ENCODE measurements around the gene UAP1. TPM values are rescaled to one million over a fixed set of nuclear protein-coding genes. Genes with fewer than 3 reads are reported as not detected.

UAP1 gene
- total and polyA plus RNA-seq, 2 donors (not counting 3 experiments of a cell fraction or from before 2014, with no cell fraction given): 30.6 to 89.8 TPM

DNA sequence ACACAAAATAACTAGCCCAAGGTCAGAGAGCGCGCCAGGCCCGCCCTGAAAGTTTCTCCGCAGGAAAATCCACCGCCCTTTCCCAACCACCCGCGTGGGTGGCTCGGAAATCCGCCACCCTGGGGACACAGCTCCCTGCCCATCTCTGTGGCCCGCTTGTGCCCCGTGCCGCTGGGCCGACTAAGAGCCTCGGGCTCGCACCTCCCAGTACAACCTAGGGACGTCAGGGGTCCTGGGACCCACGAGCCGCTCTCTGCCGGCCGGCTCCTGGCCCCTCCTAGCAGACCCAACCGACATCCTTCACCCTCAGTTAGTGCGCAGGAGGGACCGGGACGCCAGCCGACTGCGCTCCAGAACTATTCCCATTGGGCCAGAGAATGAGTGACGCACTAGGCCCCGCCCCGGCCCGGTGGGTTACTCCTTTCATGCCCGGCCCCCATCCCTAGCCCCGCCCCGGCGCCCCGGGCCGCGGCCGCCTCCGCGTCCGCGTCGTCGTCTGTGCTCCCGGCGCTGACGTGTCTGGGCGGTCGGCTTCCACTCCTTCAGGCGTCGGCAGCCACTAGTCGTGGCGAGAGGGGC is 396 bp upstream of the UAP1 start:
- FAIRE-seq (peak; percentile 75), DNase-seq (ENCODE audit: low read depth, low spot score) (peak; percentile 98)
- Histone ChIP-seq H3K9ac (replicated peaks; ENCODE audit: extremely low read depth, insufficient read depth, low read length) (peak overlapping the region; percentile 94), H3K9me3 (replicated peaks; ENCODE audit: control insufficient read depth, insufficient read depth, low read length) (no peaks in the 10 kb centered on the region), H3K27ac (ENCODE audit: insufficient read depth, low read depth, low read length) (peak overlapping the region; percentile 89), H3K79me2 (ENCODE audit: control insufficient read depth, insufficient read depth, low read length) (peaks cover 46% of the 10 kb centered on the region), H3K4me1 (ENCODE audit: control insufficient read depth, extremely low read depth, insufficient read depth, low read length) (peaks cover 25% of the 10 kb centered on the region), H4K20me1 (replicated peaks; ENCODE audit: control insufficient read depth, extremely low read depth, insufficient read depth, low read length) (no peaks in the 10 kb centered on the region), H3K4me2 (ENCODE audit: insufficient read depth, low read length) (peak overlapping the region; percentile 48), H3K4me3 (replicated peaks in 1 of 3; ENCODE audit: insufficient read depth in 1 of 3, low read depth in 1 of 3, low read length in 3 of 3) (peak overlapping the region; percentile 23 to 95 (median 34)), H3K36me3 (ENCODE audit: control insufficient read depth in 2 of 2, extremely low read depth in 1 of 2, insufficient read depth in 2 of 2, low read length in 2 of 2) (peaks cover 0 to 2% of the 10 kb centered on the region in 2 experiments), H3K9me1 (replicated peaks; ENCODE audit: control insufficient read depth, extremely low read depth, insufficient read depth, low read length) (no peaks in the 10 kb centered on the region), H3K27me3 (ENCODE audit: control insufficient read depth in 2 of 2, insufficient read depth in 2 of 2, low read length in 2 of 2) (no peaks in the 10 kb centered on the region), H2AFZ (ENCODE audit: low read depth, low read length) (peak overlapping the region; percentile 81)
- ChIA-PET POLR2A (interaction anchor here (0.7 kb wide), 2 partner anchors 13 to 19 kb away, joined by 3 to 4 read pairs; no protein-coding TSS in a partner anchor), CTCF (interaction anchor here (0.9 kb wide), 1 partner anchor 13 kb away, joined by 3 read pairs; no protein-coding TSS in a partner anchor)
- dilution Hi-C loops (cut with MboI; ENCODE audit: extremely low pct_ligation_motif_present, low sequenced_read_pairs): no loop called here
- intact Hi-C loops (cut with micrococcal nuclease): loop anchor here (1.0 to 5.0 kb wide), 4 partner anchors 22 to 504 kb away; partner anchors contain the start of gene UHMK1
- BruUV-seq (replicated peaks): TSS peak; percentile 86
- TF ChIP-seq CTCF (IDR thresholded peaks at IDR 0.05; ENCODE audit: extremely low read depth in 1 of 2, insufficient read depth in 1 of 2, low read depth in 1 of 2, low read length in 2 of 2) (no peak), EZH2 (IDR thresholded peaks at IDR 0.05; ENCODE audit: borderline replicate concordance, low read depth, low read length, severe bottlenecking) (no peak), FOS (IDR thresholded peaks at IDR 0.05; ENCODE audit: borderline replicate concordance, insufficient read depth, low read length) (peak; percentile 17)

DNA sequence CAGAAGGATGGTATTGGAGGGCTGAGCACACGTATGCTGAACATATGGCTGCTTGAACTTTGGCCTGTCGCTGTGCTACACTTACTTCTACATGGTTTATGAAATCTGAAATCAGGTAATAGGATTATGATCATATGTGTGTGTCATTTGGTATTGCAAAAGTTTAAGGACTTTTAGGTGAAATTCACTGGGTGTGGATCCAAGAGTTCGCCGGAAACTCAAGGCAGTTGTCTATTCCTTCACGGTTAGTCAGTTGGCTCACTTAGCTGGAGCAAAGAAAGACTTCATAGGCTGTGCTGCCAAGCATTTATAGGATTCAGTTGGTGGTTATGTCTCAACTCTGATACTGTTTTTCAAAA is 927 bp downstream of the UAP1 start:
- DNase-seq (ENCODE audit: low read depth, low spot score): peak; percentile 65
- H3K9me3 ChIP-seq (replicated peaks; ENCODE audit: control insufficient read depth, insufficient read depth, low read length): no peaks in the 10 kb centered on the region
- TSS peak; percentile 29 for BruUV-seq (replicated peaks)
- intact Hi-C loops (cut with micrococcal nuclease): loop anchor here (1.0 to 5.0 kb wide), 4 partner anchors 8 to 505 kb away; no protein-coding TSS in a partner anchor
- H4K20me1 ChIP-seq (replicated peaks; ENCODE audit: control insufficient read depth, extremely low read depth, insufficient read depth, low read length): no peaks in the 10 kb centered on the region
- dilution Hi-C loops (cut with MboI; ENCODE audit: extremely low pct_ligation_motif_present, low sequenced_read_pairs): no loop called here
- H3K79me2 ChIP-seq (ENCODE audit: control insufficient read depth, insufficient read depth, low read length): peaks cover 59% of the 10 kb centered on the region
- no peak overlapping the region for H2AFZ ChIP-seq (ENCODE audit: low read depth, low read length)
- H3K36me3 ChIP-seq (ENCODE audit: control insufficient read depth in 2 of 2, extremely low read depth in 1 of 2, insufficient read depth in 2 of 2, low read length in 2 of 2): peaks cover 3 to 4% of the 10 kb centered on the region in 2 experiments
- TF ChIP-seq POLR2A (IDR thresholded peaks at IDR 0.05; ENCODE audit: low read depth, low read length): no peak
- TF ChIP-seq GATA2 (IDR thresholded peaks at IDR 0.05; ENCODE audit: insufficient read depth, insufficient read length, low read depth, low read length): no peak
- no peak for TF ChIP-seq CTCF (IDR thresholded peaks at IDR 0.05; ENCODE audit: extremely low read depth in 1 of 2, insufficient read depth in 1 of 2, low read depth in 1 of 2, low read length in 2 of 2)
- H3K27ac ChIP-seq (ENCODE audit: insufficient read depth, low read depth, low read length): peak overlapping the region; percentile 59
- H3K9me1 ChIP-seq (replicated peaks; ENCODE audit: control insufficient read depth, extremely low read depth, insufficient read depth, low read length): no peaks in the 10 kb centered on the region
- peak overlapping the region; percentile 94 for H3K9ac ChIP-seq (replicated peaks; ENCODE audit: extremely low read depth, insufficient read depth, low read length)
- peak; percentile 53 for FAIRE-seq
- peak overlapping the region; percentile 94 for H3K4me2 ChIP-seq (ENCODE audit: insufficient read depth, low read length)
- peaks cover 25% of the 10 kb centered on the region for H3K4me1 ChIP-seq (ENCODE audit: control insufficient read depth, extremely low read depth, insufficient read depth, low read length)
- ChIA-PET POLR2A (interaction anchor here (0.7 to 1.6 kb wide), 2 partner anchors 21 to 24 kb away, joined by 4 read pairs; no protein-coding TSS in a partner anchor), CTCF (no interaction called here)
- no peaks in the 10 kb centered on the region for H3K27me3 ChIP-seq (ENCODE audit: control insufficient read depth in 2 of 2, insufficient read depth in 2 of 2, low read length in 2 of 2)
- H3K4me3 ChIP-seq (replicated peaks in 1 of 3; ENCODE audit: insufficient read depth in 1 of 3, low read depth in 1 of 3, low read length in 3 of 3): peak overlapping the region; percentile 61 to 95 (median 85)
